HG02885 (cell line): ENCODE data around the gene MYL1.
A peak's percentile ranks its signal among the peaks of the same experiment; 100 is the strongest.

Source experiments
- ATAC-seq: cut with Tn5 transposase; IDR thresholded peaks from one replicate; pipeline ENCODE4 v1.9.1; 2021; ENCODE audit warnings: mild to moderate bottlenecking; ENCODE audit not compliant: unreplicated experiment, poor library complexity

MYL1 gene

DNA sequence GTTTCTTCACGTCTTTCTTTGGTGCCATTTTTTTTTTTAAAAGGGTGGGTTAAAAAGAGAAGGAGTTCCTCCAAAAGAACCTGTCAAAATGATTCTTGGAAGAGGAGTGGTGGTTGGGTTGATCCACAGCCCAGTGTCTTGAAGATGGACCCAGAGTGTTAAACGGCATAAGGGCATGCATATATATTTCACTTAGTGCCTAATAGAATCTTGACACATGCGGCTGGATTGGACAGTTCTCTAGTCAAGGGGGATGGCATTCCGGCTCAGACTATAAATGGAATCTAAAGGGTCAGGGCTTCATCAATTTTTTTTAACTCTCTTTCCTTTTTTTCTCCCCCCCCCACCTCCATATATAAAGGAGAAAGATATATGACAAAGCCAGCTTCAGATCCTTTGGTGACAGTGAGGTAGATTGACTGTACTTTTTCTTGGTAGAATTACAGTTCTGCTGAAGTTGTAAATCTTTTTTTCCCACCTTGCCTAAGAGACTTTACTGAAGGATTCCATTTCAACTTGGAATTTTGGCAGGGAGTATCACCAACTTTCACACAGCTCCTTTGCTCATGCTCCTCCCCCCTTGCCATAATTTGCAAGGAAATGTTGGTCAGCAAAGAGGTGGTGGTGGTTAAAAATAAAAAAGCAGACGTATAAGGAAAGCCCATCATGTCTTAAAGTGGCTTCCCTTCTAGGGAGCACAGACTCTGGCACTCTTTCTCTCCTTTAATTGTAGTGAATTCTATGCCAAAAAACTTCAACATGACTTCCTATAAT, at the start of gene MYL1:
TSS of gene MYL1 (minus strand) at position 160 of the 774 bp plus-strand sequence. CDS start at position 28, 132 bp downstream.
- ATAC-seq, result no peak

DNA sequence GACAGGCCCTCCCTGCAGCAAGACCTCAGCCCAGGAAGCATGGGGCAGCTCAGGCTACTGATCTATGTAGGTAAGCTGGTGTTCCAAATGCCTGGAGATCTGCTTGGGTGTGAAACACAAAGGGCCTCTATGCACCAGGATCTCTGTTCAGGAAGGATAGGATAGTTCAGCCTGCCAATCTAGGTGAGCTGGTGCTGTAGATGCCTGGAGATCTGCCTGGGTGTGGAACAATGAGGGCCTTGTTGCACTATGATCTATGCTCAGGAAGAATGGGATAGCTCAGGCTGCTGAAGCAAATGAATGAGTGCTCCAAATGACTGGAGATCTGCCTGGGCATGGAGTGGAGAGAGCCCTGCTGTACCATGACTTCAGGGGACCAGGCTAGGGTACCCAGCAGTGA, 48.9 kb upstream of the MYL1 start:
- no peak for ATAC-seq

DNA sequence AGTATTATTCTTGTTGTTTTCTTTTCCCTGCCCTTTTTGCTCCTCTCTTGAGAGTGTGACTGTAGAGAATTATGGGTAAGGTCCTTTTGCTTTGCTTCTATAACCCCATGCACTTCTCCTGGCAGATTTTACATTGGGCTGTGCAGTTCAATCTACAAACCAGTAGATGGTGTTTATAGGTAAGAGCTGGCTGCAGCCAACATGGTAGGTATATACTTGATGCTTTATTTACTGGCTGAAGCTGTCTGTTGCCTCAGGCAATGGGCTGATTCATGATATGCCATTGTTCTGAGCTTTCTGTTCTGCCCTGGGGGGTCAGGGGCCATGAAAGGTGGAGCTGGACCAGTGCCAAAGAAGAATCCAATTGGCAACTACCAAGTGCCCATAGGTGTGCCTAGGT, 48.3 kb upstream of the MYL1 start:
- ATAC-seq, result peak; percentile 66

DNA sequence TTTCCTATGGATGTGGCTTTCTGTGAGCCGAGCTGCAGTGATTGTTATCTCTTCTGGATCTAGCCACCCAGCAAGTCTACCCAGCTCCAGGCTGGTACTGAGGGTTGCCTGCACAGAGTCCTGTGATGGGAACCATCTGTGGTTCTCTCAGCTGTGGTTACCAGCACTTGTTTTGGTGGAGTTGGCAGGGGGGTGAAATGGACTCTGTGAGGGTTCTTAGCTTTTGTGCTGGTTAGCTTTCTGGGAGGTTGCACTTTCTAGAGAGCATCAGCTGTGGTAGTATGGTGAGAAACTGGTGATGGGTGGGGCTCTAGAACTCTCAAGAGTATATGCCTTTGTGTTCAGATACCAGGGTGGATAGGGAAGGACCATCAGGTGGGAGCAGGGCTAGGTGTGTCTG, 45.4 kb upstream of the MYL1 start:
- no peak for ATAC-seq

DNA sequence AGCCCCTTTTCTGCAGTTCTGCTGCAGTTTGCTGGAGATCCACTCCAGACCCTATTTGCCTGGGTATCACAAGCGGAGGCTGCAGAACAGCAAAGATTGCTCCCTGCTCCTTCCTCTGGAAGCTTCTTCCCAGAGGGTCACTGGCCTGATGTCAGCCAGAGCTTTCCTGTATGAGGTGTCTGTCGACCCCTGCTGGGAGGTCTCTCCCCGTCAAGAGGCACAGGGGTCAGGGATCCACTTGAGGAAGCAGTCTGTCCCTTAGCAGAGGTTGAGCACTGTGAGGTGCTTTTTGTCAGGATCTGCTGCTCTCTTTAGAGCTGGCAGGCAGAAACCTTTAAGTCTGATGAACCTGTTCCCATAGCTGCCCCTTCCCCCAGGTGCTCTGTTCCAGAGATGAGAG, 42.0 kb upstream of the MYL1 start:
- no peak for ATAC-seq

DNA sequence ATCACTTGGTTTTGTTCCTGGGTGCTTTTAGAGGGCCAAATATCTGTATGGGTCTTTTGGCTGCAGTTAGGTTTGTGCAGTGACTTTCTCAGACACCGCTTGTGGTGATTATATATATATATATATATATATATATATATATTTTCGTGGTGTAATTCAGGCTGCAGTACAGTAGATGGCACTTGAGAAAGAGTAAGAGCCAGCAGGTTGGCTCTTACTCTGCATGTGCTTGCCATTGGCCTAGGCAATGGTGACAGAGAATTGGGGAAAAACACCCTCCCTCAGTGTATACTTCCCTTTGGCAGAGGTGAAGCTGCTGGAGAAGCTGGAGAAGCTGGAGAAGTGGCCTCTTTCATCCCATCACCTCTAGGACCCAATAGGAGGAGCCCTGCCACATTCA, 22.2 kb upstream of the MYL1 start:
- ATAC-seq, result no peak

DNA sequence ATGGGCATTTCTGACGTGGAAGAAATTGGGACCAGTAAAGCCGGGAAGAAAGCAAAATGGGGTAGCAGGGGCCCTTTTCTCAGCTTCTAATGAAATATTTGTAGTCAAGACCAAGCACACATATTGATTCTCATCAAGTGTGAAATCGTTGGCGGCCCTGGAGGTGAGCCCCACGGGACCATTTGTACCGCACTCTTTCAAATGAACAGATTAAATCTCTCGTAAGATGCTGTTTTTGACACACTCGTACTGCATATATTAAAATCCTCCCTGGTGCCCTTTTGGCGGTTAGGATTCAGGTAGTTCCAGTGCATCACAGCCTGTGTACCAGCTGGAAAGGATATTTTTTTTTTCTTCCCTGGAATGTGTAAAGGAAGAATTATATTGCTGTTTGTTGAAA, 9.9 kb upstream of the MYL1 start:
- no peak for ATAC-seq

DNA sequence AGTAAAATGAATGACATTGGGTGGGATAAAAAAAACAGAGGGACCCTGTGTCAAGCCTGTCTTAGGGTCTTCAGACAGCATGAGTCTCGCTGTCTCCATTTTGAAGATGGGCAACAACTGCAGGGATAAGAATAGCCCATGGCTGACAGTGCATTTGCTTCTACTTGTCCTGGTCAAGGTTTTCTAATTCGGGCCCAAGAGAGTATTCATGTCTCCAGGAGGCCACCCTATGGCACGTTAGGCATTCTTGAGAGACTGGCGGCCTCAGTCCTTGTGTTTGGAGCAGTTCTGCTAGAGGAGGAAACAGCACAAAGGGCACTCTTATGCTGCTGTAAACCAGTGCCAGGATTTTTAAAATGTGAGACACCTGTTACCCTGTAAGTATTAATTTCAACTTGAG, 9.5 kb upstream of the MYL1 start:
- ATAC-seq, result no peak

DNA sequence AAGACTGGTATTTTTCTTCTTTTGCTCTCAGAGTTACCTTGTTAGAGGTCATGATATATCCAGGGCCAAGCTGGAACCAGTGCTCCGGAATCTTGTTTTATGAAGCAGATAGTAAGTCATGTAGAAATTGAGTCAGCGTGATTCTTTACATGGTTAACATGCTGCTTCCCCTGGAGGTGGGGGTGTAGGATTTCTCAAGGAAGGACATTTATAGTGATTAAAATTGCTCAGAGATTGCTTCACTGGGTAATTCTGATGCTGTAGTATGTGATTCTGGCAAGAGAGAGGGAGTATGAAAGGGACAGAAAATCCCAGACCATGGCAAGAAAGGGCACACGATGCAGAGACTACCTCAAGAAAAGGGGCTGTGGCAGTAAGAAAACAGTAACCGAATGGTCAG, 8.0 kb upstream of the MYL1 start:
- ATAC-seq, result no peak

DNA sequence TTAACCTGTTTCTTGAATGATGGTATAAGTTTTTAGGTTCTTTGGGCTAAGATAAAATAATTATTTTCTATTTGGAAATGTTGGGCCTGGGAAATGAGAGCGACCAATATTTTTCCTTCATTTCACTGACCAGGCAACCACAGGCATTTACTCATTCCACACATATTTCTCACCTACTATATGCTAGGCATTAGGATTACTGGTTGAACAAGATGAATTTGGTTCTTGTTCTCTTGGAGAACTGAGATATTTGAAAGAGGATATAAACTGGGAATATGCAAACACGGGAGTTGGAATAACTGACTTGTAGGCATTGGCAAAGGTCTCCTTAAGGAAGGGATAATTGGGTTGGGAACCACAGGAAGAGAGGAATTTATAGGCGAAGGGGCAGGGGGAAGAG, 3.9 kb upstream of the MYL1 start:
- no peak for ATAC-seq

DNA sequence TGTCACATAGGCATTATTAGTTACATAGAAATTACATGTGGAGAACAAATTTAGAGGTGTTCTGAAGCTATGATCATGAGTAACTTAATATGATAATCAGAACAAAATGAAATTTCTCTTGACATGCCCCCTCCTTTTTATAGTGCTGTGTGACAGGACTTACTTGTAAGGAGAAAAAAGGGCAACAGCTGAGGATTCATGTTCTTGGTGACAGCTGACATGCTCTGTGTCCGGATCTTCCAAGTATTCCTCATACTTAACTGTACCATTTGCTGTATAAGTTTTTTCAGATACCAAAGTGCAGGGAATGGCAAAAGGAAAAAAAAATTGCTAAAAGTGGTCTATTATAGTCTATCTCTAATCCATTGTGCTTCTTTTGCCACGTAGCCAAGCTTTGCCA, 3.5 kb upstream of the MYL1 start:
- no peak for ATAC-seq

DNA sequence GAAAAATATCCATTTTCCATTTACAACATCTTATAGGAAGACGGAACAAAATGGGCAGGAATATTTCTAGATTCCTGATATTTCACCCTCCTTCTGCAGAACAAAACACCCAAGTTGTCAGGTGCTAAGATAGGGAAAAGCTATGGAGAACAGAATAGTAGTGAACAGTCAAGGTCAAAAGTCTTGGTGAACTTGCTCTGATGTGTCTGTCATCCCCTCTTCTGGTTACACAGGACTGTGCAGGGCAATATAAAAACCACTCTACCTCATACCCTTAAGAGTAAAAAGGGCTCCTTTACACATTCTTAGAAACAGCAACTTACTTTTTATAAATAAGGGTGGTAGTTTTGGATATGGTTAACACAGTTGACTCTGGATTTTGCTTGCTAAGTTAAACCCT, 4.4 kb downstream of the MYL1 start:
- no peak for ATAC-seq

DNA sequence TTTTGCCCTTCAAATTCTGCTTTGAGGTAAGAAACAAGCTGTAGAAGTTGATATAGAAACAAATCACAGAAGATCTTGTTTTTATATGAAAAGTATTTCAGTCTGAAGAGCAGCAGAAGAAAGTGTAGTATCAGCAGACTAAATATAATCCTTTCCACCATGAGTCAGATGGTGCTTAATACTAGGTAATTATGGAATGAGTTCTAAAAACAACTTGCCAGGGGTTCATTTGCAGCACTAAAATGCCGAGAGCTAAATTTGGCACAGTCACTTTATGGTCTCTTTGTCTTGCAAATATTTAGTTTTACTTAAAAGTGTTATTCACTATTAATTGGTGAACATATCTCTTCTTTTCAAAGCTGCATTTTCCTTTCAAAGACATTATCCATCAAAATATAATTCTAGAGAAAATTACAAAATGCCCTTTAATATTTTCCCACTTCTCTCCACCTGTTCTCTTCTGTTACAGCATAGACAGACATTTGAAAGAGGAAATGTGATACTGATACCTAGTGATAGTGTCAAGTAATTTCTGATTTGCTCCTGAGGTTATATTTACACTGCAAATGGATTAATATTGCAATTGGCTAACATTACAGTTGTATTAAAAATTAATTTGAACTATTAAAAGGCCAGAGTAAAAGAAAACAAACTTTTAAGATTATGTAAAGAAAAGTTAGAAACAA, 5.3 kb downstream of the MYL1 start:
- no peak for ATAC-seq

DNA sequence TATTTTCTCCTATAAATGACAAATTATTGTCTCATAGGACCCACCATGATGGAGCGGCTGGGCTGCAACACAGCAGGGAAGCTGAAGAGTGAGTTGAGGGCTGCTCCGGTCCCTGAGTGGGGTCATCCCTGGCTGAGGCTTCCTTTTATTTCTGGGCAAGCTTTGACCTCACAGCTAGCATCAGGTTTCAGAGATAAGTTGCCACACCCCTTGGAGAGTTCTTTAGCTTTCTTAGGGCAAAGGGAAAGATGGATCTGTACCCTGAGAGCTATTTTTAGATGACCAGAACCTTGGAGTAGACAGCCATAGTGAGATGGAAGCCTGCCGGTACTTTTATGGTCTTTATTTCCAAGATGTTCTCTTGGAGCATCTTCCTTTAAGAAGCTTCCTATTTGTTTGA, 11.5 kb downstream of the MYL1 start:
- ATAC-seq, result no peak

DNA sequence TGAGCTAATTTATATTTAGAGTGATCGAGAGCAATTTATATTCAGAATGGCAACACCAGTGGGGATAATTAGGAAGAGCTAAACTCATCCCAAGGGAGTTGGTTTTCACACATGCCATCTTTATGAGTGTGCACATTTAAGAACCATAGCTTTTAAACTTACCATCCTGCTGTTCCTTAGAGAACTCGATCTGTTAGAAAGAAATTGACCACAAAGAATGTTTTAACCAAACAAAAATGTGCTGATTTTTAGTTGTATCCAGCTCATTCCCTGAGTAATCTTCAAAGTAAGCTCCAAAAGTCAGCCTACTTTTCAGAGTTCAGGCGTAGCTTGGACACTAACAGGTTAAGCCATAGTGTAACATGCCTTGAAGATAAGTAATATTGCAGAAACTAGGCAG, 12.6 kb downstream of the MYL1 start:
- ATAC-seq, result no peak

DNA sequence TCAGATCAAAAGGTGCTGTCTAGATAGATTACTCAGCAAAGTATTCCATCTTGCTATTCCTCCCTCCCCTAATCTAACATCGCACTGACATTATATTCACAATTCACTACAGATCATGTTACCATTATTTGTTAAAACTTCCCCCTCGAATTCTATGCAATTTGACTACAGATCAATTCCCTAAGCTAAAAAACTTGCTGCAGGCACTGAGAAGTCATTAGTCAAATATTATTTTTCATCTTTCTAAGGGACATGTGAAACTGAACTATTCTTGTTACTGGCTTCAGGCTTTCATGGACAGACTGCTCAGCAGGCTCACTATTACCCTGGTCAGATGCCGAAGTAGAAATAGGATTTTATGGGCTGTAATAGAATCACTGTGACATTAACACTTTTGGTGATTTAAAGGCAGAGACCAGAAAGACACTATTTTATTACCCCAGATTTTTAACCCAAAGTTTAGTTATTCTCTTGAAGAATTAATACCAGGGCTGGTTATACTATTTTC, 15.1 kb downstream of the MYL1 start:
- no peak for ATAC-seq

DNA sequence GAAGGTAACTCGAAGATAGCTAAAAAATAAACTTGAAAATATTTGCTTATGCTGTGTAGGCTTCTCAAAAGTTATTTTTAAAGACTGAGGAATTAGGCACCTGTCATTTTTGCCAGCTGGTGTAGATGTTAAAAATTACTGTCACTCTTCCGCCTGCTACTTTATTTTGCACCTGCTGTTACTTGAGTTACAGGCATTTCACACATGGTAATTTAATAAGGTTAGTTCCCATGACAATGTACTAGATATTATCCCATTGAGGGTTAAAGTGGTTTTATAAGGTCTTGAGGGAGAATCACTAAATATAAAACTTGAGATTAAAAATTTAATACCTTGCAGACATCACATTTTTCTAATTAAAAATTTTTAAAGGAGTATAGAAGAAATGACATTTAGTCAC, 26.6 kb downstream of the MYL1 start:
- no peak for ATAC-seq

DNA sequence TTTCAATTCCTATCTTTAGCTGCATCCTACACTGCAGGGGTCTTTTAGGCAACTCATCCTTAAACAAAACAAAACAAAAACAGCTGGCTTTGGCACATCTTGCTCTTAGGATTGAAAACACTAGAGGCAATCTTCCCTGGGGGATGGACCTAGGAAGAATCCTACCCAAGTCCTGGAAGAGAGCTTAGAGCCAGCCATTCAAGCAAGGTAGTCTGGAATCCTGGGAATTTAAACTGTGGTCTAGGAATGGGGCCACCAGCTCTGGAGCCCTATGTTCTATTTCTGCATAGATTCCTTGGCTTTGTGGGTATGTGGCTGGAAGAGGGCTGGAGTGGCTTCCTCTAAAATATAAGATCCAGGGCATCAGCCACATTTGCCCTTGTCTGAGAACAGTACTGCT, 27.7 kb downstream of the MYL1 start:
- ATAC-seq, result no peak

DNA sequence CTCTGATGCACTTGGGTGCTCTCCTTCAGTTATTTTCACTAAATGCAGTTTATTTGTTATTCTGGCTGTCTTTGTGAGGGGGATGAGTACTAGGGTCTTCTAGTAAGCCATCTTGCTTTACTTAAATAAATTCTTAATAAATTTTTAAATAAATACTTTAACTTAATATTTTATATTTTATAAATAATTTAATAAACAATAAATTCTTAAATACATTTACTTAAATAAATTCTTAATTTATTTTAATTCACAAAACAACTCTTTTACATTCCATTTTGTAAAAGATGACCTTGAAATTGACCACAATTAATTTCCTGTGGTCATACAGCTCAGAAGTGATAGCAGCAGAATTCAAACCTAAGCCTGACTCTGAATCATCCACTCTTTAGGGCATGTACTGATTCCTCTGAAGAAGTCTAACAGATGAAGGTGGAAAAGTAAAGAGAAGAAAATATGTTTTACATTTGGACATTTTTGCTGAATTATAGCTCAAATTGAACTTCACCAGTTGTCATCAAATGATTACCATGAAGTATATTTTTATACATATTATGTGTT, 28.8 kb downstream of the MYL1 start:
- ATAC-seq, result no peak

DNA sequence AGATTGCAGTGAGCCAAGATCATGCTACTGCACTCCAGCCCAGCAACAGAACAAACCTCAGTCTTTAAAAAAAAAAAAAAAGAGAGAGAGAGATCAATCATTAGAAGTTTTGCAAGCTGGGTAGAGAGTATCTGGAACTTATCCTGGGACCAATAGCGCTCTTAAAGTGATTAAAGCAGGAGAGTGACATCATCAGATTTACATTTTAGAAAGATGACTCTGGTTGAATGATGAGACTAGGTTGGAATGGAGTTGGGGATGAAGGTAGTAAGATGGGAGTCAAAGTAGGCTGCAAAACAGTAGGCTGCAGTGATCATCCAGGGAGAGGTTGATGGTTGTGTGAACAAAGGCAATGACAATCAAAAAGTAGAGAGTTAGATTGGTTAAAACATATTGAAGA, 37.8 kb downstream of the MYL1 start:
- no peak for ATAC-seq

DNA sequence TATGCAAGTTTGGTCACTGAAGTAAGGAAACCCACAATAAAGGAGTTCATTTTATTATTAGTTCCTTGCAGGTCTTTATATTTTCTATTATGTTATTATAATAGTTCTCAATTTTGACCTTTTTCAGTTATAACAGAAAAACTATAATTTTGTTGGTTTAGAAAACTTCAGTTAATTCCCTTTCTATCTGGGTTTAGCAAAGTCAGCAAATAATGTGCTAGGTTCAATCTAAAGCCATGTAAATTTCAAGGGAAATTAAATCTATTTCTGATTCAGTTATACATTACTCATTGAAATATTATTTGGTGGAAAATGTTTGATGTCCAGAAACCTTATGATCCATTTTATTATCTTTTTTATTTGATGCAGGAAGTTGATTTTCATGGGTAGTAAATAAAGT, 43.7 kb downstream of the MYL1 start:
- no peak for ATAC-seq

DNA sequence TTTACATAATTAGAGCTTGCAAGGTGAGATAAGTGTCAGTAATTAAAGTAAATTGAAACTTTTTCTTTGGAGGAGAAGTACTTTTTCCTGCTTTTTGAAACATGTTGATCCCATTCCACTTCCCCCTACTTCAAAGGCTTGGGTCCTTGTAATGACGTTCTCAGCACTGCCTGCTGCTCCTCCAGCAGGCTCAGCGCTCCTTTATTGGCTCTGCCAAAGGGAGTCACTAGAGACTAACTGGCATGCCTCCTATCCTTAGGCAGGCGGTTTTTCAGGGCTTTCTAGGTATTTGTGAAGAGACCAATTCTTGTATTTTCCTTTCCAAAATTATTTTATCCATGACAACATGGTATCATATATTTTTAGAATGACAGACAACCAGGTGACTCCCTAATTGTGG, 45.8 kb downstream of the MYL1 start:
- ATAC-seq, result no peak
